ENCODE results near the gene BCL2.

BCL2 gene

GRCh38 chr18:63326011-63326410 is 6.4 kb upstream of the BCL2 start:
- DNase-seq (ENCODE audit: low read depth, low spot score): no peak

- no peak for DNase-seq (ENCODE audit: low read depth, low spot score)
These were observed 5.6 kb upstream of the BCL2 start for GRCh38 chr18:63325086-63325686.

- no peak for DNase-seq (ENCODE audit: low read depth, low spot score)
These were observed 3.5 kb upstream of the BCL2 start for GRCh38 chr18:63322908-63323634.

GRCh38 chr18:63322206-63322605 is 2.6 kb upstream of the BCL2 start:
- no peak for DNase-seq (ENCODE audit: low read depth, low spot score)

- no peak for DNase-seq (ENCODE audit: low read depth, low spot score)
These were observed 1.7 kb upstream of the BCL2 start for GRCh38 chr18:63321291-63321690.

GRCh38 chr18:63320975-63321265 is 1.4 kb upstream of the BCL2 start:
- DNase-seq (ENCODE audit: low read depth, low spot score): no peak

- no peak for DNase-seq (ENCODE audit: low read depth, low spot score)
These were observed 780 bp upstream of the BCL2 start for GRCh38 chr18:63320123-63320974.

GRCh38 chr18:63318889-63319382 is 633 bp downstream of the BCL2 start:
- no peak for DNase-seq (ENCODE audit: low read depth, low spot score)

GRCh38 chr18:63317982-63318888 is 1.3 kb downstream of the BCL2 start:
- DNase-seq (ENCODE audit: low read depth, low spot score): no peak

- DNase-seq (ENCODE audit: low read depth, low spot score): no peak
These were observed 2.0 kb downstream of the BCL2 start for GRCh38 chr18:63317556-63317946.

GRCh38 chr18:63316612-63317555 is 2.7 kb downstream of the BCL2 start:
- DNase-seq (ENCODE audit: low read depth, low spot score): no peak

- no peak for DNase-seq (ENCODE audit: low read depth, low spot score)
These were observed 3.7 kb downstream of the BCL2 start for GRCh38 chr18:63315876-63316275.

- no peak for DNase-seq (ENCODE audit: low read depth, low spot score)
These were observed 4.4 kb downstream of the BCL2 start for GRCh38 chr18:63315131-63315662.

GRCh38 chr18:63314062-63314790 is 5.3 kb downstream of the BCL2 start:
- DNase-seq (ENCODE audit: low read depth, low spot score): no peak

GRCh38 chr18:63313396-63313917 is 6.1 kb downstream of the BCL2 start:
- no peak for DNase-seq (ENCODE audit: low read depth, low spot score)

GRCh38 chr18:63312737-63313395 is 6.7 kb downstream of the BCL2 start:
- DNase-seq (ENCODE audit: low read depth, low spot score): no peak

GRCh38 chr18:63312019-63312409 is 7.6 kb downstream of the BCL2 start:
- no peak for DNase-seq (ENCODE audit: low read depth, low spot score)

GRCh38 chr18:63311118-63312018 is 8.2 kb downstream of the BCL2 start:
- DNase-seq (ENCODE audit: low read depth, low spot score): no peak

Measured in smooth muscle cell of the brain vasculature (primary cell).